Measurements from ENCODE around the gene STK24.

- peak in 1 of 7 experiments; percentile 1 for TF ChIP-seq CTCF (IDR thresholded peaks at IDR 0.05)
- TF ChIP-seq POLR2A (IDR thresholded peaks at IDR 0.05) = no peak
Observed at GRCh38 chr13:98482476-98483444, 94.1 kb downstream of the STK24 start.
